ENCODE measurements around the gene AGPAT1.
A peak's percentile ranks its signal among the peaks of the same experiment; 100 is the strongest.
"Not testable (repeated sequence)": the region's sequence is repeated elsewhere in the genome, so short reads cannot be mapped to it uniquely, and the experiment has no call there.

Gene AGPAT1

GRCh38 chr6:32186151-32186840 is 10.4 kb upstream of the AGPAT1 start:
- not testable (repeated sequence) for DNase-seq (ENCODE audit: low read depth)

GRCh38 chr6:32185681-32186131 is 9.8 kb upstream of the AGPAT1 start:
- not testable (repeated sequence) for DNase-seq (ENCODE audit: low read depth)

- DNase-seq (ENCODE audit: low read depth) = no peak
Observed at GRCh38 chr6:32184084-32184640, 8.3 kb upstream of the AGPAT1 start, which contains the start of gene AGER. TSS of gene AGER (minus strand) at chr6:32184253. CDS start at chr6:32184222, 31 bp downstream.

- DNase-seq (ENCODE audit: low read depth) = no peak
Observed at GRCh38 chr6:32183483-32184083, 7.7 kb upstream of the AGPAT1 start.

GRCh38 chr6:32183030-32183429 is 7.1 kb upstream of the AGPAT1 start:
- DNase-seq (ENCODE audit: low read depth) = no peak

- DNase-seq (ENCODE audit: low read depth) = no peak
Observed at GRCh38 chr6:32182555-32182981, 6.7 kb upstream of the AGPAT1 start.

- DNase-seq (ENCODE audit: low read depth) = no peak
Observed at GRCh38 chr6:32181915-32182529, 6.1 kb upstream of the AGPAT1 start.

GRCh38 chr6:32181148-32181702 is 5.3 kb upstream of the AGPAT1 start:
- no peak for DNase-seq (ENCODE audit: low read depth)

- no peak for DNase-seq (ENCODE audit: low read depth)
Observed at GRCh38 chr6:32179766-32180405, 4.0 kb upstream of the AGPAT1 start.

GRCh38 chr6:32178547-32179440 is 2.9 kb upstream of the AGPAT1 start:
- no peak for DNase-seq (ENCODE audit: low read depth)

- DNase-seq (ENCODE audit: low read depth) = peak; percentile 84
Observed at GRCh38 chr6:32177788-32178546, 2.1 kb upstream of the AGPAT1 start, which contains the start of gene RNF5. TSS of gene RNF5 (plus strand) at chr6:32178405. CDS start at chr6:32178512, 107 bp downstream.

- no peak for DNase-seq (ENCODE audit: low read depth)
Observed at GRCh38 chr6:32177183-32177787, 1.4 kb upstream of the AGPAT1 start.

- no peak for DNase-seq (ENCODE audit: low read depth)
Observed at GRCh38 chr6:32176476-32177182, 745 bp upstream of the AGPAT1 start.

- DNase-seq (ENCODE audit: low read depth) = no peak
Observed at GRCh38 chr6:32175322-32175710, 568 bp downstream of the AGPAT1 start.

- DNase-seq (ENCODE audit: low read depth) = no peak
Observed at GRCh38 chr6:32174416-32174815, 1.5 kb downstream of the AGPAT1 start.

- no peak for DNase-seq (ENCODE audit: low read depth)
Observed at GRCh38 chr6:32173051-32173727, 2.7 kb downstream of the AGPAT1 start.

- DNase-seq (ENCODE audit: low read depth) = no peak
Observed at GRCh38 chr6:32171234-32171633, 4.7 kb downstream of the AGPAT1 start.

GRCh38 chr6:32170294-32170693 is 5.6 kb downstream of the AGPAT1 start:
- DNase-seq (ENCODE audit: low read depth) = no peak

Measured in activated T-helper 1 cell treated with Interleukin-2 at 50 U/mL for 16 hours (primary cell).